Activated CD4-positive, alpha-beta memory T cell treated with anti-CD3 and anti-CD28 coated beads for 36 hours (primary cell): ENCODE data around the gene KCNE1. TPM values are rescaled to one million over a fixed set of nuclear protein-coding genes. Genes with fewer than 3 reads are reported as not detected.
"Not testable (repeated sequence)": the region's sequence is repeated elsewhere in the genome, so short reads cannot be mapped to it uniquely, and the experiment has no call there.

ENCODE experiments used
- CTCF ChIA-PET: fragments of 350-600 bp; sonication (Branson Sonifier 250); formaldehyde crosslinking; loops from one replicate; lab custom pipeline; 2021; ENCODE audit warnings: antibody characterized with exemption, inconsistent platforms; lab: Charles Lee
- POLR2A ChIA-PET: fragments of 350-600 bp; sonication (Branson Sonifier 250); formaldehyde crosslinking; loops from one replicate; lab custom pipeline; 2021; ENCODE audit warnings: antibody characterized with exemption; lab: Charles Lee
- DNase-seq: peaks from one replicate; pipeline ENCODE4 v3.0.0-alpha.2; 2020
- H3K27ac Mint-ChIP-seq: one replicate; pipeline ENCODE4 v1.8.0; 2021; ENCODE audit warnings: mixed read lengths
- H3K27me3 Mint-ChIP-seq: one replicate; pipeline ENCODE4 v1.8.0; 2021; ENCODE audit warnings: mixed read lengths
- H3K36me3 Mint-ChIP-seq: one replicate; pipeline ENCODE4 v1.8.0; 2021; ENCODE audit warnings: mixed read lengths
- H3K4me1 Mint-ChIP-seq: one replicate; pipeline ENCODE4 v1.8.0; 2021; ENCODE audit warnings: low read depth, mixed read lengths
- H3K4me3 Mint-ChIP-seq: one replicate; pipeline ENCODE4 v1.8.0; 2021; ENCODE audit warnings: mild to moderate bottlenecking, mixed read lengths
- H3K9me3 Mint-ChIP-seq: one replicate; pipeline ENCODE4 v1.8.0; 2021; ENCODE audit warnings: mixed read lengths
- intact Hi-C: fragments of 100-400 bp; cut with micrococcal nuclease; formaldehyde crosslinking; loops from one replicate; pipeline ENCODE4 v1.15.1; 2023
- total RNA-seq, 2 experiments: library from RNA; stranded (reverse); gene quantifications; one replicate each; pipeline ENCODE4 v1.2.3, GENCODE V29; 2021

Gene KCNE1
- total RNA-seq, 2 experiments from 2014 or later = 0.21 to 0.31 TPM

DNA sequence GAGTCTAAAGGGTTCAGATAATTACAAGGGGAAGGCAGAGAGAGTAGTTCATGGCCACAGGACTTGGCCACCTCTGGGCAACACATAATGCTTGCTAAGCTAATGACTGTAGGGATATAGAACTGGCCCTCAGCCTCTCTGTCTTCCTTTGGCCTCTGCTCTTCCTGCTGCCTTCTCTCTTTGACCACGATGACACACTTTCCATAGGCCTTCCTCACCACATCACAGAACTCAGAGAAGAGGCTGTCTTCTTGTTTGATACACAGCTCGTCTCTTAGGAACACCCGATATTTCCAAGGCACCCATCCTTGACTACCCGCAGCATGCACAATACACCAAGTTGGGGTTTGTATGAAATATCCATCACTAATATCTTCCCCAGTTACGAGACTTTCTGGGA lies 111.5 kb downstream of the KCNE1 start:
- intact Hi-C loops, H3K36me3 Mint-ChIP-seq, DNase-seq, H3K4me1 Mint-ChIP-seq, POLR2A ChIA-PET, CTCF ChIA-PET, H3K4me3 Mint-ChIP-seq, H3K27me3 Mint-ChIP-seq, H3K27ac Mint-ChIP-seq, H3K9me3 Mint-ChIP-seq: not testable (repeated sequence)

Other genes starting within 250 kb of the KCNE1 start
- not detected for gene KCNE2, start 148.2 kb downstream of the KCNE1 start, total RNA-seq
- 10 to 100 TPM; 14.5 to 15.6 TPM for gene SMIM11, start 136.7 kb downstream of the KCNE1 start, total RNA-seq
- gene SMIM34, start 88.3 kb downstream of the KCNE1 start, total RNA-seq = not detected
- 1 to 10 TPM; 8.6 to 9.7 TPM for gene RCAN1, start 102.9 kb upstream of the KCNE1 start, total RNA-seq
- under 1 TPM; 0.10 to 0.14 TPM for gene CLIC6, start 156.8 kb upstream of the KCNE1 start, total RNA-seq